Breast epithelium (tissue), 3 donors: Measurements from ENCODE around the gene GPR183.

Experiments used
- POLR2A ChIP-seq: fragments of 450-650 bp; IDR thresholded peaks from one replicate; pipeline ENCODE4 v1.6.1; 2016; ENCODE audit warnings: antibody characterized with exemption, mild to moderate bottlenecking, moderate library complexity
- POLR2AphosphoS5 ChIP-seq, 3 donors: sonication (generic); formaldehyde crosslinking; IDR thresholded peaks; one replicate each; pipeline ENCODE4 v1.6.1; 2017; ENCODE audit warnings: antibody characterized with exemption in 3 of 3
- TF ChIP-seq, protein P1 (sequence below), 3 donors: fragments of 450-650 bp; IDR thresholded peaks; one replicate each; pipeline ENCODE4 v1.5.1; 2016 to 2017; ENCODE audit warnings: antibody characterized with exemption in 3 of 3, mild to moderate bottlenecking in 3 of 3, moderate library complexity in 3 of 3

DNA sequence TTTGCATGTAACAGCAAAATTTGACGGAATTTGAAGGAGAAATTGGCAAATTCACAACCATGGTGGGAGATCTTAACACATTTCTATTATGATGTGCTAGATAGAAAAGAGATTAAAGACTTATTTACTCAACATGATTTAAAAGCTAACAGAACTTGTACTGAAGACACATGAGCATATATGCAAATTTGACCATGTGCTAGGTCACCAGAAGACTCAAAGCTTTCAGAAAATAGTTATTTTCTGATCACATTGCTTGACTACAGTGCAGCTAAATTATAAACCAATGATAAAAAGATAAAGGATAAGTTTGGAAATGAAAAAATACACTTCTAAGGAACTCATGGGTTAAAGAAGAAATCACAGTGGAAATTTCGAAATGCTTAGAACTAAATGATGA, 9.1 kb downstream of the GPR183 start:
- TF ChIP-seq, protein P1, sequence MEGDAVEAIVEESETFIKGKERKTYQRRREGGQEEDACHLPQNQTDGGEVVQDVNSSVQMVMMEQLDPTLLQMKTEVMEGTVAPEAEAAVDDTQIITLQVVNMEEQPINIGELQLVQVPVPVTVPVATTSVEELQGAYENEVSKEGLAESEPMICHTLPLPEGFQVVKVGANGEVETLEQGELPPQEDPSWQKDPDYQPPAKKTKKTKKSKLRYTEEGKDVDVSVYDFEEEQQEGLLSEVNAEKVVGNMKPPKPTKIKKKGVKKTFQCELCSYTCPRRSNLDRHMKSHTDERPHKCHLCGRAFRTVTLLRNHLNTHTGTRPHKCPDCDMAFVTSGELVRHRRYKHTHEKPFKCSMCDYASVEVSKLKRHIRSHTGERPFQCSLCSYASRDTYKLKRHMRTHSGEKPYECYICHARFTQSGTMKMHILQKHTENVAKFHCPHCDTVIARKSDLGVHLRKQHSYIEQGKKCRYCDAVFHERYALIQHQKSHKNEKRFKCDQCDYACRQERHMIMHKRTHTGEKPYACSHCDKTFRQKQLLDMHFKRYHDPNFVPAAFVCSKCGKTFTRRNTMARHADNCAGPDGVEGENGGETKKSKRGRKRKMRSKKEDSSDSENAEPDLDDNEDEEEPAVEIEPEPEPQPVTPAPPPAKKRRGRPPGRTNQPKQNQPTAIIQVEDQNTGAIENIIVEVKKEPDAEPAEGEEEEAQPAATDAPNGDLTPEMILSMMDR (IDR thresholded peaks at IDR 0.05) = no peak
- no peak for TF ChIP-seq POLR2AphosphoS5 (IDR thresholded peaks at IDR 0.05)
- TF ChIP-seq POLR2A = no peak
